SK-N-SH (cell line): Measurements from ENCODE around the gene THUMPD2. TPM values are rescaled to one million over a fixed set of nuclear protein-coding genes. Genes with fewer than 3 reads are reported as not detected.

Source experiments
- CTCF ChIA-PET: fragments of 300-600, 350-600 bp; formaldehyde crosslinking; extraction: SDS; loops from one replicate; lab custom pipeline; 2021; lab: Yijun Ruan, JAX
- POLR2A ChIA-PET: fragments of 350-600 bp; sonication (Branson Sonifier 250); formaldehyde crosslinking; extraction: SDS; loops from one replicate; lab custom pipeline; 2020; ENCODE audit warnings: antibody characterized with exemption, inconsistent platforms; lab: Yijun Ruan, JAX
- DNase-seq: peaks from one replicate; pipeline ENCODE4 v3.0.0; 2012
- H2AFZ ChIP-seq: fragments of 200-600 bp; sonication (generic); 2 replicates; pipeline ENCODE4 v1.8.1; 2016; ENCODE audit warnings: antibody characterized with exemption, mild to moderate bottlenecking, low read depth
- H3F3A ChIP-seq: fragments of 200-600 bp; sonication (generic); replicated peaks from 2 replicates; pipeline ENCODE3; 2016; ENCODE audit warnings: antibody characterized with exemption, mild to moderate bottlenecking; ENCODE audit not compliant: insufficient read depth
- H3K27ac ChIP-seq, 2 experiments: fragments of 200-500 bp in 1 of 2; fragments of 200-600 bp in 1 of 2; sonication (Bioruptor generic) in 1 of 2; sonication (generic), shearing (Covaris generic) in 1 of 2; 2 replicates each; pipeline versions ENCODE4 v1.5.1 to v1.6.1; 2014 to 2016; ENCODE audit warnings: low read depth in 2 of 2, inconsistent platforms in 1 of 2, low read length in 1 of 2, mild to moderate bottlenecking in 1 of 2, mixed read lengths in 1 of 2
- H3K27me3 ChIP-seq: fragments of 200-600 bp; sonication (generic), shearing (Covaris generic); 2 replicates; pipeline ENCODE4 v1.6.1; 2016; ENCODE audit warnings: mixed run types; ENCODE audit not compliant: insufficient read depth
- H3K36me3 ChIP-seq, 2 experiments: fragments of 200-500 bp in 1 of 2; fragments of 200-600 bp in 1 of 2; sonication (Bioruptor generic) in 1 of 2; sonication (generic) in 1 of 2; replicated peaks in 1 of 2; 2 replicates each; pipeline versions ENCODE3 to v1.5.1; 2014 to 2016; ENCODE audit warnings: low read length in 1 of 2, mild to moderate bottlenecking in 1 of 2; ENCODE audit not compliant: insufficient read depth in 2 of 2, control insufficient read depth in 1 of 2
- H3K4me1 ChIP-seq, 2 experiments: fragments of 200-500 bp in 1 of 2; fragments of 200-600 bp in 1 of 2; sonication (Bioruptor generic) in 1 of 2; sonication (generic), shearing (Covaris generic) in 1 of 2; 2 replicates each; pipeline versions ENCODE4 v1.5.1 to v1.6.1; 2014 to 2016; ENCODE audit warnings: low read depth in 1 of 2, low read length in 1 of 2, mixed run types in 1 of 2; ENCODE audit not compliant: insufficient read depth in 2 of 2, control insufficient read depth in 1 of 2
- H3K4me2 ChIP-seq: fragments of 200-600 bp; sonication (generic), shearing (Covaris generic); 2 replicates; pipeline ENCODE4 v1.6.1; 2017; ENCODE audit warnings: mixed run types
- H3K4me3 ChIP-seq, 2 experiments: fragments of 200-500 bp in 1 of 2; fragments of 200-600 bp in 1 of 2; sonication (Bioruptor generic) in 1 of 2; sonication (generic), shearing (Covaris generic) in 1 of 2; 2 replicates each; pipeline versions ENCODE4 v1.5.1 to v1.8.1; 2014 to 2016; ENCODE audit warnings: low read depth in 2 of 2, inconsistent platforms in 1 of 2, low read length in 1 of 2, mild to moderate bottlenecking in 1 of 2, mixed read lengths in 1 of 2, moderate library complexity in 1 of 2
- H3K79me2 ChIP-seq: fragments of 200-600 bp; sonication (generic); 2 replicates; pipeline ENCODE4 v1.8.1; 2017; ENCODE audit warnings: mild to moderate bottlenecking; ENCODE audit not compliant: insufficient read depth
- H3K9ac ChIP-seq: fragments of 200-600 bp; sonication (generic); 2 replicates; pipeline ENCODE4 v1.6.1; 2017; ENCODE audit warnings: mixed run types
- H3K9me2 ChIP-seq: fragments of 200-600 bp; sonication (generic); 2 replicates; pipeline ENCODE4 v1.6.1; 2017; ENCODE audit warnings: mixed run types
- H3K9me3 ChIP-seq: fragments of 200-600 bp; sonication (generic); 2 replicates; pipeline ENCODE4 v1.6.1; 2017; ENCODE audit warnings: mixed run types, mild to moderate bottlenecking, moderate library complexity
- H4K20me1 ChIP-seq: fragments of 200-600 bp; sonication (generic); 2 replicates; pipeline ENCODE4 v1.6.1; 2017; ENCODE audit warnings: mild to moderate bottlenecking, mixed run types; ENCODE audit not compliant: insufficient read depth
- CHD2 ChIP-seq: fragments of 150-350 bp; IDR thresholded peaks from 2 replicates; pipeline ENCODE4 v1.6.1; 2018; ENCODE audit warnings: low read length; ENCODE audit not compliant: partially characterized antibody
- ELF1 ChIP-seq: IDR thresholded peaks from 2 replicates; pipeline ENCODE4 v1.4.0; 2012
- EP300 ChIP-seq, 2 experiments: IDR thresholded peaks; 2 replicates each; pipeline versions ENCODE4 v1.4.0 to v1.6.1; 2012; ENCODE audit warnings: borderline replicate concordance in 1 of 2, low read depth in 1 of 2, low read length in 1 of 2
- GATA2 ChIP-seq: sonication (generic); formaldehyde crosslinking; IDR thresholded peaks from 2 replicates; pipeline ENCODE4 v1.5.0; 2020; ENCODE audit warnings: mild to moderate bottlenecking, missing genetic modification reagents
- JUND ChIP-seq: IDR thresholded peaks from 2 replicates; pipeline ENCODE4 v1.4.0; 2012
- MAX ChIP-seq: IDR thresholded peaks from 2 replicates; pipeline ENCODE4 v1.4.0; 2012; ENCODE audit warnings: low read depth
- NFIC ChIP-seq: IDR thresholded peaks from 2 replicates; pipeline ENCODE4 v1.4.0; 2012; ENCODE audit warnings: borderline replicate concordance
- NRF1 ChIP-seq: IDR thresholded peaks from 2 replicates; pipeline ENCODE4 v1.6.1; 2012; ENCODE audit warnings: low read depth, mild to moderate bottlenecking, low read length
- PBX3 ChIP-seq: IDR thresholded peaks from 2 replicates; pipeline ENCODE4; 2012
- REST ChIP-seq: IDR thresholded peaks from 2 replicates; pipeline ENCODE4 v1.6.1; 2012; ENCODE audit warnings: mild to moderate bottlenecking, low read depth, low read length, moderate library complexity
- RFX5 ChIP-seq: IDR thresholded peaks from 2 replicates; pipeline ENCODE4 v1.6.1; 2012; ENCODE audit warnings: mild to moderate bottlenecking, improper control_type of control experiment, low read length
- RXRA ChIP-seq: IDR thresholded peaks from 2 replicates; pipeline ENCODE4 v1.4.0; 2012; ENCODE audit warnings: low read depth, mild to moderate bottlenecking, borderline replicate concordance
- SIN3A ChIP-seq: IDR thresholded peaks from 2 replicates; pipeline ENCODE4 v1.6.1; 2012; ENCODE audit warnings: low read depth, mild to moderate bottlenecking, low read length, moderate library complexity, borderline replicate concordance
- WGBS: methylation state at CpG from one replicate; pipeline ENCODE4 v1.1.6; 2017; ENCODE audit warnings: low lambda C conversion rate; 5-methylcytosine and 5-hydroxymethylcytosine counted together
- polyA plus RNA-seq, 3 experiments: library from polyadenylated mRNA; depleted of rRNA; stranded (reverse); fragments of >200 nt; gene quantifications; 2 replicates each; pipeline ENCODE4 v1.2.3, GENCODE V29; 2012
- TF ChIP-seq, protein P1 (sequence below): fragments of 200-600 bp; sonication (generic); IDR thresholded peaks from 2 replicates; pipeline ENCODE4 v1.6.1; 2017; ENCODE audit warnings: antibody characterized with exemption, mild to moderate bottlenecking, moderate library complexity

THUMPD2 gene
- polyA plus RNA-seq, 1 of the 3 experiments (the other 2 are of a cell fraction), result 5.3 TPM

- H3K4me3 ChIP-seq, result no peak overlapping the region
- H3K4me2 ChIP-seq, result no peak overlapping the region
- ChIA-PET CTCF (interaction anchor here (0.6 to 8.0 kb wide), 12 partner anchors 10 to 664 kb away, joined by 3 to 88 read pairs (median 4); no protein-coding TSS in a partner anchor), POLR2A (no interaction called here)
- no peak overlapping the region for H3K9ac ChIP-seq
- no peak for DNase-seq
- H3K36me3 ChIP-seq, result peaks cover 7 to 29% of the 10 kb centered on the region in 2 experiments
- H2AFZ ChIP-seq, result no peak overlapping the region
- H3K4me1 ChIP-seq, result peaks cover 10 to 16% of the 10 kb centered on the region in 2 experiments; a peak in 3 of 4 replicates
- no peak overlapping the region for H3K27ac ChIP-seq
- TF ChIP-seq, protein P1, sequence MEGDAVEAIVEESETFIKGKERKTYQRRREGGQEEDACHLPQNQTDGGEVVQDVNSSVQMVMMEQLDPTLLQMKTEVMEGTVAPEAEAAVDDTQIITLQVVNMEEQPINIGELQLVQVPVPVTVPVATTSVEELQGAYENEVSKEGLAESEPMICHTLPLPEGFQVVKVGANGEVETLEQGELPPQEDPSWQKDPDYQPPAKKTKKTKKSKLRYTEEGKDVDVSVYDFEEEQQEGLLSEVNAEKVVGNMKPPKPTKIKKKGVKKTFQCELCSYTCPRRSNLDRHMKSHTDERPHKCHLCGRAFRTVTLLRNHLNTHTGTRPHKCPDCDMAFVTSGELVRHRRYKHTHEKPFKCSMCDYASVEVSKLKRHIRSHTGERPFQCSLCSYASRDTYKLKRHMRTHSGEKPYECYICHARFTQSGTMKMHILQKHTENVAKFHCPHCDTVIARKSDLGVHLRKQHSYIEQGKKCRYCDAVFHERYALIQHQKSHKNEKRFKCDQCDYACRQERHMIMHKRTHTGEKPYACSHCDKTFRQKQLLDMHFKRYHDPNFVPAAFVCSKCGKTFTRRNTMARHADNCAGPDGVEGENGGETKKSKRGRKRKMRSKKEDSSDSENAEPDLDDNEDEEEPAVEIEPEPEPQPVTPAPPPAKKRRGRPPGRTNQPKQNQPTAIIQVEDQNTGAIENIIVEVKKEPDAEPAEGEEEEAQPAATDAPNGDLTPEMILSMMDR, result no peak
- no peak for TF ChIP-seq NRF1
- no peak for TF ChIP-seq JUND
- no peak for TF ChIP-seq EP300 (IDR thresholded peaks at IDR 0.05; ENCODE audit: borderline replicate concordance in 1 of 2, low read depth in 1 of 2, low read length in 1 of 2)
- TF ChIP-seq GATA2 (CRISPR knock-in tag), result no peak
- no peak for TF ChIP-seq NFIC
- no peak for TF ChIP-seq PBX3
- no peak for TF ChIP-seq REST
- TF ChIP-seq MAX, result no peak
- TF ChIP-seq CHD2, result no peak
- TF ChIP-seq RFX5, result no peak
- TF ChIP-seq ELF1, result no peak
- no peak for TF ChIP-seq RXRA
- TF ChIP-seq SIN3A, result no peak
- no peaks in the 10 kb centered on the region for H3K9me2 ChIP-seq
- no peaks in the 10 kb centered on the region for H4K20me1 ChIP-seq
- WGBS, result 95% methylated on average over 3 of the region's 3 CpGs
- H3F3A ChIP-seq, result peaks cover 18% of the 10 kb centered on the region
- no peaks in the 10 kb centered on the region for H3K27me3 ChIP-seq
- H3K9me3 ChIP-seq, result no peaks in the 10 kb centered on the region
- H3K79me2 ChIP-seq, result peaks cover 35% of the 10 kb centered on the region
These were observed 47.5 kb downstream of the THUMPD2 start for GRCh38 chr2:39731546-39731945.
